Naive thymus-derived CD4-positive, alpha-beta T cell (primary cell): ENCODE measurements around the gene ZBED4. TPM values are rescaled to one million over a fixed set of nuclear protein-coding genes. Genes with fewer than 3 reads are reported as not detected.

Experiments used
- ATAC-seq: fragments of 150-1000 bp; cut with Tn5 transposase; 2 replicates; pipeline ENCODE4 v1.10.0; 2021; ENCODE audit warnings: mild to moderate bottlenecking, moderate library complexity
- CTCF ChIA-PET: fragments of 350-600 bp; sonication (Branson Sonifier 250); formaldehyde crosslinking; loops from one replicate; lab custom pipeline; 2021; ENCODE audit warnings: antibody characterized with exemption; lab: Charles Lee
- POLR2A ChIA-PET: fragments of 350-600 bp; sonication (Branson Sonifier 250); formaldehyde crosslinking; loops from one replicate; lab custom pipeline; 2021; ENCODE audit warnings: antibody characterized with exemption, inconsistent platforms; lab: Charles Lee
- DNase-seq, 9 donors: peaks; one replicate each; pipeline versions ENCODE4 v3.0.0 to v3.0.0-alpha.2; 2020 to 2022; ENCODE audit warnings: mixed read lengths in 1 of 9
- H3K27ac ChIP-seq: one replicate; pipeline ENCODE4 v1.7.0; 2013; ENCODE audit warnings: mild to moderate bottlenecking, low read depth, low read length, moderate library complexity
- H3K27me3 ChIP-seq, 2 donors: one replicate each; pipeline ENCODE4 v1.7.0; 2013; ENCODE audit warnings: low read length in 2 of 2, mild to moderate bottlenecking in 2 of 2, moderate library complexity in 2 of 2; ENCODE audit not compliant: control insufficient read depth in 2 of 2, insufficient read depth in 2 of 2
- H3K36me3 ChIP-seq, 3 experiments: 1 replicate in 2 of 3; 2 replicates in 1 of 3; pipeline ENCODE4 v1.7.0; 2013; ENCODE audit warnings: low read length in 3 of 3, mild to moderate bottlenecking in 3 of 3, moderate library complexity in 1 of 3; ENCODE audit not compliant: insufficient read depth in 3 of 3, control insufficient read depth in 2 of 3
- H3K4me1 ChIP-seq, 2 donors: one replicate each; pipeline ENCODE4 v1.7.0; 2013; ENCODE audit warnings: low read length in 2 of 2, mild to moderate bottlenecking in 2 of 2, moderate library complexity in 1 of 2; ENCODE audit not compliant: control insufficient read depth in 2 of 2, insufficient read depth in 2 of 2
- H3K4me3 ChIP-seq: 2 replicates; pipeline ENCODE4 v1.7.0; 2013; ENCODE audit warnings: mild to moderate bottlenecking, low read length
- H3K9me3 ChIP-seq, 3 experiments: 1 replicate in 2 of 3; 2 replicates in 1 of 3; pipeline ENCODE4 v1.7.0; 2013; ENCODE audit warnings: low read length in 3 of 3; ENCODE audit not compliant: control insufficient read depth in 2 of 3
- H3K27ac Mint-ChIP-seq, 9 donors: one replicate each; pipeline ENCODE4 v1.8.0; 2020 to 2022; ENCODE audit warnings: mixed read lengths in 9 of 9, mild to moderate bottlenecking in 8 of 9, moderate library complexity in 5 of 9, inconsistent platforms in 2 of 9
- H3K27me3 Mint-ChIP-seq, 5 donors: one replicate each; pipeline ENCODE4 v1.8.0; 2021 to 2022; ENCODE audit warnings: mixed read lengths in 5 of 5, mild to moderate bottlenecking in 1 of 5
- H3K36me3 Mint-ChIP-seq, 5 donors: one replicate each; pipeline ENCODE4 v1.8.0; 2020 to 2022; ENCODE audit warnings: mixed read lengths in 5 of 5, mild to moderate bottlenecking in 3 of 5, inconsistent platforms in 1 of 5
- H3K4me1 Mint-ChIP-seq, 7 donors: one replicate each; pipeline ENCODE4 v1.8.0; 2020 to 2022; ENCODE audit warnings: mixed read lengths in 7 of 7, mild to moderate bottlenecking in 3 of 7, inconsistent platforms in 1 of 7
- H3K4me3 Mint-ChIP-seq, 10 donors: one replicate each; pipeline ENCODE4 v1.8.0; 2020 to 2022; ENCODE audit warnings: mild to moderate bottlenecking in 10 of 10, mixed read lengths in 10 of 10, moderate library complexity in 6 of 10, inconsistent platforms in 2 of 10
- H3K9me3 Mint-ChIP-seq, 11 donors: one replicate each; pipeline ENCODE4 v1.8.0; 2020 to 2022; ENCODE audit warnings: mixed read lengths in 11 of 11, mild to moderate bottlenecking in 4 of 11, inconsistent platforms in 1 of 11, moderate library complexity in 1 of 11
- intact Hi-C, 2 donors: fragments of 100-400 bp; cut with micrococcal nuclease; formaldehyde crosslinking; loops; one replicate each; pipeline ENCODE4 v1.15.1; 2023
- polyA plus RNA-seq, 2 donors: library from polyadenylated mRNA; unstranded; fragments of 300-500 nt; fragmentation: Illumina TruSeq; gene quantifications; one replicate each; pipeline ENCODE4 v1.2.3, GENCODE V29; 2021
- total RNA-seq, 6 experiments: library from RNA in 5 of 6; stranded (reverse) in 5 of 6; gene quantifications; 1 replicate in 5 of 6; 2 replicates in 1 of 6; pipeline ENCODE4 v1.2.3 and lab custom pipeline; 2021 to 2026

Gene ZBED4
- total and polyA plus RNA-seq, 7 experiments from 2014 or later, result 6.0 to 20.1 (median 16.3) TPM

DNA sequence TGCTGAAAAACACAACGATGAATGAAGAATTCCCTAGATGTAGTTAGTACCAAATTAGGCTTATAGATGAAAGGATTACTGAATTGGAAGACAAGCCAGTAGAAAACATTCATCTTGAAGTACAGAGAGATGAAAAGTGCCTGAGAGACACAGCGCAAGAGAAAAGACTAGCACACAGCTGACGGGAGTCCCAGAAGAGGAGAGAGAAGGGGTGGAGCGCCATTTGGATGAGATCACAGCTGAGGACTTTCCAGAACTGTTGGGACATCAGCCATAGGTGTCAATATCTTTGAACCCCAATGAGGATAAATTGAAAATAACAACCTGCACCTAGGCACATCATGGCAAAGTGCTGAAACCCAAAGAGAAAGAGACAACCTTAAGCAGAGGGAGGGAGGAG lies 39.4 kb downstream of the ZBED4 start:
- Histone ChIP-seq H3K36me3 (no peaks in the 10 kb centered on the region), H3K4me3 (no peak overlapping the region), H3K27me3 (no peaks in the 10 kb centered on the region), H3K4me1 (no peaks in the 10 kb centered on the region), H3K27ac (no peak overlapping the region), H3K9me3 (no peaks in the 10 kb centered on the region)
- ChIA-PET POLR2A (interaction anchor here (0.6 kb wide), 1 partner anchor 131 kb away, joined by 4 read pairs; no protein-coding TSS in a partner anchor), CTCF (interaction anchor here (0.7 kb wide), 1 partner anchor 291 kb away, joined by 3 read pairs; no protein-coding TSS in a partner anchor)
- H3K4me1 Mint-ChIP-seq, result peaks cover 0 to 12% (median 7%) of the 10 kb centered on the region in 7 donors
- H3K27me3 Mint-ChIP-seq, result no peaks in the 10 kb centered on the region
- peaks cover 0 to 17% (median 7%) of the 10 kb centered on the region in 11 donors for H3K9me3 Mint-ChIP-seq
- no peak overlapping the region for H3K4me3 Mint-ChIP-seq
- DNase-seq (no peak), ATAC-seq (no peak)
- H3K36me3 Mint-ChIP-seq, result peaks cover 17 to 65% (median 40%) of the 10 kb centered on the region in 5 donors
- H3K27ac Mint-ChIP-seq, result peak overlapping the region in 1 of 9 donors; percentile 48
- intact Hi-C loops, result no loop called here

DNA sequence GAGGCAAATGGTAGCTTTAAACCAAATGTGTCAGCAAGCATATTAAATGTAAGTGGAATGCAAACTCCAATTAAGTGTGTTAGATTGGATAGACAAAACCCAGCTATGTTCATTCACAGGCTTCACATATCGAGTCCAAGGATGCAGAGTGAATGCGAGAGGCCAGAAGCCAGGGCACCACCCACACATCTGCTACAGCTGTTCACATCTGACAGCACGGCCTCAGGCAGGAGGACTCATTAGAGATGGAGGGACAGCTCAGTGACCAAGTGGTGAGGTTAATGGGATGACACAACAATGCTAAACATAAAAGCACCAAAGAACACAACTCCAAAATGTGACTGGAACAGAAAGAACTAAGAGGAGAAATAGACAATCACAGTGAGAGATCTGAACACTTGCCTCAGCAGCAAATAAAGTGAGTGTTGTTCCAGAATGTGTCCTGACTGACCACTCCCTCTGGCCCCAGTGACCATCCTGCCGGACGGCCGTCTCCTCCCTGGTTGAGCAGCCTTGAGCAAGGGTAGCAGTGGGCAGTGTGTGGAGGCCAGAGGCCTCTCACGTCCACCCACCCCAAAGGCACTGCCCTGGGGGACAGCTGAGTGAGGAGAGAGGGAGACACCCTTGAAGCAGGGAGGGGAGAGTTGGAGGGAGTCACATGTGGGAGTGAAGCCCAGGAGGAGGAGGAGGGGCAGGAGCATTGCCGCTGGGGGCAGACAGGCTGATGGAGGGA lies 40.8 kb downstream of the ZBED4 start:
- POLR2A ChIA-PET, result interaction anchor here (1.2 kb wide), 1 partner anchor 35 kb away, joined by 3 read pairs; no protein-coding TSS in a partner anchor
- peaks cover 17 to 54% (median 35%) of the 10 kb centered on the region in 5 donors for H3K36me3 Mint-ChIP-seq
- no peak overlapping the region for H3K27ac ChIP-seq
- no peaks in the 10 kb centered on the region for H3K36me3 ChIP-seq
- H3K4me3 ChIP-seq, result no peak overlapping the region
- intact Hi-C loops, result no loop called here
- CTCF ChIA-PET, result interaction anchor here (0.6 kb wide), 1 partner anchor 32 kb away, joined by 5 read pairs; no protein-coding TSS in a partner anchor
- H3K27me3 Mint-ChIP-seq, result no peaks in the 10 kb centered on the region
- no peaks in the 10 kb centered on the region for H3K4me1 ChIP-seq
- no peaks in the 10 kb centered on the region for H3K27me3 ChIP-seq
- DNase-seq (no peak), ATAC-seq (no peak)
- peaks cover 0 to 12% (median 7%) of the 10 kb centered on the region in 7 donors for H3K4me1 Mint-ChIP-seq
- no peak overlapping the region for H3K4me3 Mint-ChIP-seq
- peak overlapping the region in 2 of 9 donors; percentile 25 to 69 for H3K27ac Mint-ChIP-seq
- H3K9me3 ChIP-seq, result no peaks in the 10 kb centered on the region
- H3K9me3 Mint-ChIP-seq, result peaks cover 0 to 17% (median 6%) of the 10 kb centered on the region in 11 donors

DNA sequence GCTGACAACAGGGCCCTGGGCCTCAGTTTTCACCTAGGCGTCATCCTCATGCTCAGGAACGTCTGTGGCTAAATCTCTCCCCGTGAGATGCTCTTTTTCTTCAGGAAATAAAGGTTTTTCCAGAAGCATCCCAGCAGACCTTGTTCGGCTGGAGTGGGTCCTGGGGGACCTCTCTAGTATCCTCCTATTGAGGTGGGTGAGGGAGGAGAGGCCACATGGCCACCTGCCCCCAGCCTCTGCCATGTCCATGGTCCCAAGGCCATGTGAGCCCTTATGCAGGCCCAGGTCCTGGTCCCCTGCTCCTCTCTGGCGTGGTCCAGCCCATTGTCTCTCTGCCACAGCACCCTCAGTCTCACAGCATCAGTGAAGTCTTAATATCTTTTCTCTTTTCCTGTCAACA lies 42.6 kb downstream of the ZBED4 start:
- POLR2A ChIA-PET, result interaction anchor here (0.7 kb wide), 1 partner anchor 41 kb away, joined by 3 read pairs; no protein-coding TSS in a partner anchor
- no peaks in the 10 kb centered on the region for H3K9me3 ChIP-seq
- no peak overlapping the region for H3K27ac ChIP-seq
- H3K27ac Mint-ChIP-seq, result peak overlapping the region in 2 of 9 donors; percentile 38 to 78
- peaks cover 0 to 15% (median 2%) of the 10 kb centered on the region in 3 experiments for H3K36me3 ChIP-seq
- DNase-seq (no peak), ATAC-seq (no peak)
- H3K27me3 ChIP-seq, result no peaks in the 10 kb centered on the region
- no peak overlapping the region for H3K4me3 Mint-ChIP-seq
- H3K36me3 Mint-ChIP-seq, result peaks cover 21 to 46% (median 32%) of the 10 kb centered on the region in 5 donors
- H3K9me3 Mint-ChIP-seq, result peaks cover 0 to 16% (median 6%) of the 10 kb centered on the region in 11 donors
- intact Hi-C loops, result no loop called here
- H3K4me1 ChIP-seq, result no peaks in the 10 kb centered on the region
- CTCF ChIA-PET, result no interaction called here
- no peak overlapping the region for H3K4me3 ChIP-seq
- peaks cover 0 to 12% (median 7%) of the 10 kb centered on the region in 7 donors for H3K4me1 Mint-ChIP-seq
- H3K27me3 Mint-ChIP-seq, result no peaks in the 10 kb centered on the region

DNA sequence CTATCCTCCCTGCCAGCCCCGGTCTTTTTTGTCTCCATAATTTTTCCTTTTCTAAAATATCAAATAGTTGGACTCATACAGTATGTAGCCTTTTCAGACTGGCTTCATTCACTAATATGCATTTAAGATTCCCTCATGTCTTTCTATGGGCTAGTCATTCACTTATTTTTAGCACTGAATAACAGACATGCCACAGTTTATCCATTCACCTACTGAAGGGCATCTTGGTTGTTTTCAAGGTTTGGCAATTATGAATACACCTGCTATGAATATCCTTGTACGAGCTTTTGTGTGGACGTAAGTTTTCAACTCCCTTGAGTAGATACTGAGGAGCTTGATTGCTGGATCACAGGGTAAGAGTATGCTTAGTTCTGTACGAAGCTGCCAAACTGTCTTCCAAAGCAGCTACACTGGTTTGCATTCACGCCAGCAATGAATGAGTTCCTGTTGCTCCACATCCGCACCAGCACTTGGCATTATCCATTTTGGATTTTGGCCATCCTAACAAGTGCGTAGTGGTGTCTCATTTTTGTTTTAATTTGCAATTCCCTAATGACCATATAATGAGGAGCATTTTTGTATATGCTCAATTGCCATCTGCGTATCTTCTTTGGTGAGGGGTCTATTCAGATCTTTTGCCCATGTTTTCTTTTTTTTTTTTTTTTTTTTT lies 43.5 kb downstream of the ZBED4 start:
- Mint-ChIP-seq H3K9me3 (peaks cover 0 to 14% (median 6%) of the 10 kb centered on the region in 11 donors), H3K27me3 (no peaks in the 10 kb centered on the region), H3K4me1 (peaks cover 0 to 12% (median 5%) of the 10 kb centered on the region in 7 donors), H3K27ac (peak overlapping the region in 3 of 9 donors; percentile 8 to 69 (median 28)), H3K4me3 (no peak overlapping the region), H3K36me3 (peaks cover 23 to 49% (median 31%) of the 10 kb centered on the region in 5 donors)
- POLR2A ChIA-PET, result interaction anchor here (0.7 kb wide), 1 partner anchor 42 kb away, joined by 3 read pairs; no protein-coding TSS in a partner anchor
- no peak for DNase-seq
- CTCF ChIA-PET, result interaction anchor here (0.6 kb wide), 1 partner anchor 88 kb away, joined by 6 read pairs; no protein-coding TSS in a partner anchor
- peaks cover 0 to 24% (median 4%) of the 10 kb centered on the region in 3 experiments for H3K36me3 ChIP-seq
- no peaks in the 10 kb centered on the region for H3K4me1 ChIP-seq
- H3K4me3 ChIP-seq, result no peak overlapping the region
- H3K27ac ChIP-seq, result no peak overlapping the region
- no peak for ATAC-seq
- H3K9me3 ChIP-seq, result no peaks in the 10 kb centered on the region
- intact Hi-C loops, result no loop called here
- no peaks in the 10 kb centered on the region for H3K27me3 ChIP-seq

DNA sequence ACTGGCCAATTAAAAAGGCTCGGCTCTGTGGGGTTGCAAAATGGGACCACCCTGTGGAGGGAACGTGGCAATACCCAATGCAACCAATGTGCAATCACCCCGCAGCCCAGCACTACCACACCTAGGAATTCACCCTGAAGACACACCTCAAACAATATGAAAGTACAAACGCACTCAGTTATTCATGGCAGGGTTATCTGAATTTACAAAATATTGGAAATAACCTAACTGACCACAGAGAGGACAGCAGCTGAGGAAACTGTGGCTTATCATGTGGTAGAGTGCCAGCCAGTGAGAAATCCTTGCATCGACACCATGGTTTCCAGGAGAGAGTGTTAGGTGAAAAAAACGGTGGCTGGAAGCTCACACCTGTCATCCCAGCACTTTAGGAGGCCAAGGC lies 45.9 kb downstream of the ZBED4 start:
- Mint-ChIP-seq H3K36me3 (peaks cover 14 to 39% (median 16%) of the 10 kb centered on the region in 5 donors), H3K27ac (no peak overlapping the region), H3K4me1 (peaks cover 0 to 7% (median 2%) of the 10 kb centered on the region in 7 donors), H3K4me3 (no peak overlapping the region), H3K27me3 (no peaks in the 10 kb centered on the region), H3K9me3 (peaks cover 0 to 11% (median 1%) of the 10 kb centered on the region in 11 donors)
- Histone ChIP-seq H3K4me1 (no peaks in the 10 kb centered on the region), H3K27ac (no peak overlapping the region), H3K36me3 (peaks cover 0 to 44% (median 17%) of the 10 kb centered on the region in 3 experiments), H3K9me3 (no peaks in the 10 kb centered on the region), H3K27me3 (no peaks in the 10 kb centered on the region), H3K4me3 (no peak overlapping the region)
- intact Hi-C loops, result no loop called here
- ChIA-PET CTCF (interaction anchor here (0.7 kb wide), 1 partner anchor 251 kb away, joined by 3 read pairs; no protein-coding TSS in a partner anchor), POLR2A (interaction anchor here (0.9 kb wide), 1 partner anchor 24 kb away, joined by 3 read pairs; no protein-coding TSS in a partner anchor)
- DNase-seq (no peak), ATAC-seq (no peak)
